HepG2 (cell line): Measurements from ENCODE around the gene SYCE3. TPM values are rescaled to one million over a fixed set of nuclear protein-coding genes. Genes with fewer than 3 reads are reported as not detected.

Experiments used
- ARID5B ChIP-seq: IDR thresholded peaks from 2 replicates; pipeline ENCODE4 v1.4.0; 2020; ENCODE audit warnings: mild to moderate bottlenecking, missing genetic modification reagents
- KAT2B ChIP-seq: fragments of 150-350 bp; IDR thresholded peaks from 2 replicates; pipeline ENCODE4 v1.6.1; 2014; ENCODE audit warnings: low read depth, low read length, borderline replicate concordance
- PITX1 ChIP-seq: sonication (generic); formaldehyde crosslinking; IDR thresholded peaks from 2 replicates; pipeline ENCODE4 v1.5.1; 2020; ENCODE audit warnings: mild to moderate bottlenecking, missing genetic modification reagents
- SIX1 ChIP-seq: sonication (generic); formaldehyde crosslinking; IDR thresholded peaks from 2 replicates; pipeline ENCODE4 v1.4.0; 2020; ENCODE audit warnings: missing genetic modification reagents, borderline replicate concordance
- THAP9 ChIP-seq: sonication (generic); formaldehyde crosslinking; IDR thresholded peaks from 2 replicates; pipeline ENCODE4; 2020; ENCODE audit warnings: missing genetic modification reagents, mild to moderate bottlenecking, borderline replicate concordance
- ZBTB40 ChIP-seq, 2 experiments: fragments of 450-650 bp in 1 of 2; sonication (generic) in 1 of 2; formaldehyde crosslinking in 1 of 2; IDR thresholded peaks; 2 replicates each; pipeline versions ENCODE4 v1.6.1 to v1.8.0; 2016 to 2022; ENCODE audit warnings: antibody characterized with exemption in 1 of 2, mild to moderate bottlenecking in 1 of 2, missing genetic modification reagents in 1 of 2
- ZFP41 ChIP-seq: sonication (generic); formaldehyde crosslinking; IDR thresholded peaks from 2 replicates; pipeline ENCODE4 v1.4.0; 2020; ENCODE audit warnings: mild to moderate bottlenecking, missing genetic modification reagents, borderline replicate concordance
- ZNF629 ChIP-seq: sonication (generic); formaldehyde crosslinking; conservative IDR thresholded peaks from 2 replicates; pipeline ENCODE4 v1.5.0; 2020; ENCODE audit warnings: missing genetic modification reagents
- polyA plus RNA-seq, 8 experiments: library from polyadenylated mRNA; depleted of rRNA in 3 of 8; stranded (reverse) in 7 of 8; unstranded in 1 of 8; fragments of >200 nt; fragmentation: Illumina TruSeq in 4 of 8; extraction: Trizol in 4 of 8; gene quantifications; 2 replicates each; pipeline versions ENCODE4 v1.2.1 to v1.2.3, GENCODE V29; 2011 to 2016; ENCODE audit warnings: low read depth in 4 of 8, missing spikeins in 1 of 8, mixed read lengths in 1 of 8; ENCODE audit not compliant: insufficient read depth in 1 of 8
- total RNA-seq, 5 experiments: library from RNA; depleted of rRNA; stranded (reverse); fragments of >200 nt; fragmentation: Illumina TruSeq; extraction: Trizol; gene quantifications; 2 replicates each; pipeline ENCODE4 v1.2.3, GENCODE V29; 2016; ENCODE audit warnings: low read depth in 1 of 5
- TF ChIP-seq, protein P1 (sequence below): sonication (generic); formaldehyde crosslinking; IDR thresholded peaks from 2 replicates; pipeline ENCODE4 v1.4.0; 2020; ENCODE audit warnings: mild to moderate bottlenecking, missing genetic modification reagents

The SYCE3 gene
- total and polyA plus RNA-seq, 2 of the 13 experiments (the other 11 are each of a cell fraction or from before 2014, with no cell fraction given), result not detected

GRCh38 chr22:50599816-50600455, 37.2 kb upstream of the SYCE3 start (continued):
- TF ChIP-seq, protein P1, sequence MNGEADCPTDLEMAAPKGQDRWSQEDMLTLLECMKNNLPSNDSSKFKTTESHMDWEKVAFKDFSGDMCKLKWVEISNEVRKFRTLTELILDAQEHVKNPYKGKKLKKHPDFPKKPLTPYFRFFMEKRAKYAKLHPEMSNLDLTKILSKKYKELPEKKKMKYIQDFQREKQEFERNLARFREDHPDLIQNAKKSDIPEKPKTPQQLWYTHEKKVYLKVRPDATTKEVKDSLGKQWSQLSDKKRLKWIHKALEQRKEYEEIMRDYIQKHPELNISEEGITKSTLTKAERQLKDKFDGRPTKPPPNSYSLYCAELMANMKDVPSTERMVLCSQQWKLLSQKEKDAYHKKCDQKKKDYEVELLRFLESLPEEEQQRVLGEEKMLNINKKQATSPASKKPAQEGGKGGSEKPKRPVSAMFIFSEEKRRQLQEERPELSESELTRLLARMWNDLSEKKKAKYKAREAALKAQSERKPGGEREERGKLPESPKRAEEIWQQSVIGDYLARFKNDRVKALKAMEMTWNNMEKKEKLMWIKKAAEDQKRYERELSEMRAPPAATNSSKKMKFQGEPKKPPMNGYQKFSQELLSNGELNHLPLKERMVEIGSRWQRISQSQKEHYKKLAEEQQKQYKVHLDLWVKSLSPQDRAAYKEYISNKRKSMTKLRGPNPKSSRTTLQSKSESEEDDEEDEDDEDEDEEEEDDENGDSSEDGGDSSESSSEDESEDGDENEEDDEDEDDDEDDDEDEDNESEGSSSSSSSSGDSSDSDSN (CRISPR knock-in tag), result peak; percentile 77; the same call in 1 of the 2 replicates
- peak; percentile 67 for TF ChIP-seq ZNF629 (CRISPR knock-in tag)
- peak; percentile 98 for TF ChIP-seq ZFP41 (CRISPR knock-in tag)
- TF ChIP-seq PITX1 (CRISPR knock-in tag), result peak; percentile 90
- TF ChIP-seq SIX1 (CRISPR knock-in tag), result 0 out of 2 replicates have a peak, but pooled peaks have one; percentile 64
- no peak for TF ChIP-seq ZBTB40 (IDR thresholded peaks at IDR 0.05)
- peak; percentile 95 for TF ChIP-seq ZBTB40 (CRISPR knock-in tag; IDR thresholded peaks at IDR 0.05)
- TF ChIP-seq THAP9 (CRISPR knock-in tag), result peak; percentile 78; the same call in 1 of the 2 replicates
- peak; percentile 87 for TF ChIP-seq ARID5B (CRISPR knock-in tag)
- TF ChIP-seq KAT2B, result no peak
